GM19025 (cell line): ENCODE measurements around the gene FHOD1.
A peak's percentile ranks its signal among the peaks of the same experiment; 100 is the strongest.

Experiments
- ATAC-seq: cut with Tn5 transposase; IDR thresholded peaks from one replicate; pipeline ENCODE4 v1.9.1; 2021; ENCODE audit warnings: mild to moderate bottlenecking, low read depth, moderate library complexity; ENCODE audit not compliant: unreplicated experiment

FHOD1 gene

GRCh38 chr16:67194260-67194659, 53.0 kb downstream of the FHOD1 start:
- ATAC-seq: no peak

- no peak for ATAC-seq
Observed at GRCh38 chr16:67193536-67193935, 53.7 kb downstream of the FHOD1 start.

GRCh38 chr16:67192781-67193361, 54.4 kb downstream of the FHOD1 start:
- no peak for ATAC-seq

- ATAC-seq: peak; percentile 90
Observed at GRCh38 chr16:67191995-67192681, 55.1 kb downstream of the FHOD1 start, which contains the start of gene E2F4. Gene E2F4 (plus strand): TSS chr16:67192155. CDS start chr16:67192228, 73 bp downstream.

GRCh38 chr16:67191411-67191994, 55.8 kb downstream of the FHOD1 start:
- no peak for ATAC-seq

GRCh38 chr16:67190448-67191399, 56.6 kb downstream of the FHOD1 start:
- ATAC-seq: no peak

GRCh38 chr16:67190041-67190440, 57.2 kb downstream of the FHOD1 start, which contains the start of gene EXOC3L1:
Gene EXOC3L1 (minus strand): TSS chr16:67190136. CDS start chr16:67189676, 460 bp downstream.
- ATAC-seq: no peak

- no peak for ATAC-seq
Observed at GRCh38 chr16:67188798-67189197, 58.5 kb downstream of the FHOD1 start.

- ATAC-seq: no peak
Observed at GRCh38 chr16:67188323-67188722, 59.0 kb downstream of the FHOD1 start.

- ATAC-seq: no peak
Observed at GRCh38 chr16:67187175-67187890, 59.9 kb downstream of the FHOD1 start.

GRCh38 chr16:67186550-67186950, 60.7 kb downstream of the FHOD1 start:
- ATAC-seq: no peak

GRCh38 chr16:67185651-67186134, 61.6 kb downstream of the FHOD1 start:
- no peak for ATAC-seq

- ATAC-seq: no peak
Observed at GRCh38 chr16:67184995-67185650, 62.2 kb downstream of the FHOD1 start.

GRCh38 chr16:67184453-67184994, 62.8 kb downstream of the FHOD1 start:
- ATAC-seq: no peak

- ATAC-seq: peak; percentile 92
Observed at GRCh38 chr16:67183627-67184452, 63.4 kb downstream of the FHOD1 start, which contains the start of gene MATCAP1. Gene MATCAP1 (minus strand): TSS chr16:67183963. CDS start chr16:67180610, 3,353 bp downstream.

- ATAC-seq: no peak
Observed at GRCh38 chr16:67183284-67183626, 64.0 kb downstream of the FHOD1 start.

GRCh38 chr16:67182288-67182687, 65.0 kb downstream of the FHOD1 start:
- no peak for ATAC-seq

- no peak for ATAC-seq
Observed at GRCh38 chr16:67181346-67181745, 65.9 kb downstream of the FHOD1 start.
